ENCODE measurements around the gene PLCB2. TPM values are rescaled to one million over a fixed set of nuclear protein-coding genes. Genes with fewer than 3 reads are reported as not detected.

PLCB2 gene
- total RNA-seq, 4 donors from 2014 or later, result 0.88 to 4.2 (median 2.3) TPM

- intact Hi-C loops (cut with DNase I; ENCODE audit: low total_unique reads), result no loop called here
Observed at GRCh38 chr15:40300771-40301170, 7.0 kb downstream of the PLCB2 start.

GRCh38 chr15:40300367-40300766, 7.4 kb downstream of the PLCB2 start:
- intact Hi-C loops (cut with DNase I; ENCODE audit: low total_unique reads), result no loop called here
- DNase-seq (ENCODE audit: low spot score in 2 of 2), result no peak
- TF ChIP-seq POLR2A (IDR thresholded peaks at IDR 0.05) (no peak), CTCF (IDR thresholded peaks at IDR 0.05) (no peak)
- H3K4me3 ChIP-seq (ENCODE audit: low read depth, poor library complexity, severe bottlenecking), result no peak overlapping the region
- WGBS, 2 donors, result 94 to 96% methylated on average over 2 of the region's 2 CpGs

More at GRCh38 chr15:40300771-40301170, 7.0 kb downstream of the PLCB2 start:
- TF ChIP-seq POLR2A (IDR thresholded peaks at IDR 0.05), result no peak
- no peak for TF ChIP-seq CTCF (IDR thresholded peaks at IDR 0.05)
- DNase-seq (ENCODE audit: low spot score in 2 of 2), result no peak
- 92 to 96% methylated on average over 2 of the region's 2 CpGs for WGBS, 2 donors
- no peak overlapping the region for H3K4me3 ChIP-seq (ENCODE audit: low read depth, poor library complexity, severe bottlenecking)

- H3K4me3 ChIP-seq (ENCODE audit: low read depth, poor library complexity, severe bottlenecking), result no peak overlapping the region
- intact Hi-C loops (cut with DNase I; ENCODE audit: low total_unique reads), result no loop called here
- no peak for DNase-seq (ENCODE audit: low spot score in 2 of 2)
- TF ChIP-seq CTCF (IDR thresholded peaks at IDR 0.05) (no peak), POLR2A (IDR thresholded peaks at IDR 0.05) (no peak)
- WGBS, 2 donors, result 92 to 94% methylated on average over 15 to 17 of the region's 17 CpGs
Observed at GRCh38 chr15:40298216-40298935, 9.4 kb downstream of the PLCB2 start.

GRCh38 chr15:40297356-40297755, 10.4 kb downstream of the PLCB2 start:
- intact Hi-C loops (cut with DNase I; ENCODE audit: low total_unique reads), result no loop called here
- no peak for TF ChIP-seq POLR2A (IDR thresholded peaks at IDR 0.05)
- TF ChIP-seq CTCF (IDR thresholded peaks at IDR 0.05), result no peak
- no peak overlapping the region for H3K4me3 ChIP-seq (ENCODE audit: low read depth, poor library complexity, severe bottlenecking)
- no peak for DNase-seq (ENCODE audit: low spot score in 2 of 2)
- WGBS, 2 donors, result 94 to 96% methylated on average over 10 of the region's 10 CpGs

- DNase-seq (ENCODE audit: low spot score in 2 of 2), result no peak
- intact Hi-C loops (cut with DNase I; ENCODE audit: low total_unique reads), result no loop called here
- TF ChIP-seq POLR2A (IDR thresholded peaks at IDR 0.05) (no peak), CTCF (IDR thresholded peaks at IDR 0.05) (no peak)
- H3K4me3 ChIP-seq (ENCODE audit: low read depth, poor library complexity, severe bottlenecking), result no peak overlapping the region
- WGBS, 2 donors, result 63 to 75% methylated on average over 5 of the region's 5 CpGs
Observed at GRCh38 chr15:40296561-40297230, 11.0 kb downstream of the PLCB2 start.

All from lower leg skin (tissue), 4 donors.